ENCODE results near the gene ADRM1.
A peak's percentile ranks its signal among the peaks of the same experiment; 100 is the strongest.

The ADRM1 gene

DNA sequence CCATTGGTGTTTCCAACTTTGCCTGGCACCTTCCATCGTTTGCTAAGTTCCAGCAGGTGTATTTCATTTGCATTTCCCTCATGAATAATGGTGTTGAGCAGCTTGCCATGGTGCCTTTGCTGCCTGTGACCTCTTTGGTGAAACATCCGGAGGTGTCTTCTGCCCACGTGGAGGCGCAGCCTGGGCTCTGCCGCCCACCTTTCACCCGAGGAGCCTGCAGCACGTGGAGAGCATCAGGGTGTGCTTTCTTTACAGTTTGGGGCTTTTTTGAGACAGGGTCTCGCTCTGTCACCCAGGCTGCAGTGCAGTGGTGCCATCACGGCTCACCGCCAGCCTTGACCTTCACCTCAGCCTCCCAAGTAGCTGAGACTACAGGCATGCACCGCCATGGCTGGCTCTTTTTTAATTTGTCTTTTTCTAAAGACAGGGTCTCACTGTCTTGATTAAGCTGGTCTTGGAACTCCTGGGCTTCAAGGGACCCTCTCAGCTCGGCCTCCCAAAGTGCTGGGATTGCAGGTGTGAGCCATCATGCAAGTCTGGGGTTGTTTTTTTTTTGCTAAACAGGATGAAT is 3.0 kb upstream of the ADRM1 start:
- H2AFZ ChIP-seq (ENCODE audit: low read length) = no peak overlapping the region
- peak overlapping the region; percentile 17; the same call in 1 of the 2 replicates for H3K4me2 ChIP-seq (ENCODE audit: low read length)
- peak overlapping the region; percentile 92 for H3K27ac ChIP-seq (ENCODE audit: low read depth, low read length, poor library complexity, severe bottlenecking)
- H3K4me3 ChIP-seq (ENCODE audit: low read depth, low read length, poor library complexity, severe bottlenecking) = no peak overlapping the region
- H3K4me1 ChIP-seq (ENCODE audit: insufficient read depth, low read length, severe bottlenecking) = peaks cover 38% of the 10 kb centered on the region
- H3K79me2 ChIP-seq (ENCODE audit: insufficient read depth, low read length) = peaks cover 16% of the 10 kb centered on the region
- H3K9me3 ChIP-seq (ENCODE audit: low read length) = no peaks in the 10 kb centered on the region
- H3K9ac ChIP-seq (ENCODE audit: low read length) = peak overlapping the region; percentile 33; the same call in 1 of the 2 replicates
- H4K20me1 ChIP-seq (ENCODE audit: insufficient read depth, low read length) = no peaks in the 10 kb centered on the region
- peaks cover 26% of the 10 kb centered on the region for H3K36me3 ChIP-seq (ENCODE audit: insufficient read depth, low read length)
- H3K9me2 ChIP-seq (ENCODE audit: low read depth, low read length) = no peaks in the 10 kb centered on the region
- H3F3A ChIP-seq (ENCODE audit: insufficient read depth, low read length) = no peaks in the 10 kb centered on the region
- TF ChIP-seq, protein P1, sequence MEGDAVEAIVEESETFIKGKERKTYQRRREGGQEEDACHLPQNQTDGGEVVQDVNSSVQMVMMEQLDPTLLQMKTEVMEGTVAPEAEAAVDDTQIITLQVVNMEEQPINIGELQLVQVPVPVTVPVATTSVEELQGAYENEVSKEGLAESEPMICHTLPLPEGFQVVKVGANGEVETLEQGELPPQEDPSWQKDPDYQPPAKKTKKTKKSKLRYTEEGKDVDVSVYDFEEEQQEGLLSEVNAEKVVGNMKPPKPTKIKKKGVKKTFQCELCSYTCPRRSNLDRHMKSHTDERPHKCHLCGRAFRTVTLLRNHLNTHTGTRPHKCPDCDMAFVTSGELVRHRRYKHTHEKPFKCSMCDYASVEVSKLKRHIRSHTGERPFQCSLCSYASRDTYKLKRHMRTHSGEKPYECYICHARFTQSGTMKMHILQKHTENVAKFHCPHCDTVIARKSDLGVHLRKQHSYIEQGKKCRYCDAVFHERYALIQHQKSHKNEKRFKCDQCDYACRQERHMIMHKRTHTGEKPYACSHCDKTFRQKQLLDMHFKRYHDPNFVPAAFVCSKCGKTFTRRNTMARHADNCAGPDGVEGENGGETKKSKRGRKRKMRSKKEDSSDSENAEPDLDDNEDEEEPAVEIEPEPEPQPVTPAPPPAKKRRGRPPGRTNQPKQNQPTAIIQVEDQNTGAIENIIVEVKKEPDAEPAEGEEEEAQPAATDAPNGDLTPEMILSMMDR (IDR thresholded peaks at IDR 0.05; ENCODE audit: low read length) = 0 out of 2 replicates have a peak, but pooled peaks have one; percentile 7
- TF ChIP-seq EZH2 (IDR thresholded peaks at IDR 0.05; ENCODE audit: borderline replicate concordance, low read length) = no peak
- no peaks in the 10 kb centered on the region for H3K27me3 ChIP-seq (ENCODE audit: insufficient read depth, low read length)

DNA sequence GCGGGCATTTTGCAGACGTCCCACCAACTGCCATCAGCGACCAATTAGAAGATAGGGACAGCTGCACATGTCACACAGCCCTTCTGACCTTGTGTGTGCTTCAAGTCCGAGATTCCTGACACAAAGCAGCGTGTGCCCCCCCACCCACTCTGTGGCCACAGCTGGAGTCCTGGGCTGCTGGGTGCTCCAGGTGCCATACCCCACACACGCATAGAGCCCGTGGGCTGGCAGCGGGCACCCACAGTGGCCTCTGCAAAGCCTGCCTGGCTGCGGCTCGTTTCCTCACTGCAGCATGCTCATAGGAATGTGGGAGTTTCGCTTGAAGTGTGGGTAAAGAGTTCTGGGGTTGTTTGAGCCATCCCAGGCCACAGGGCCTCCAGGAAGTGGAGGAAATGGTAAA is 2.5 kb upstream of the ADRM1 start:
- H3K9me3 ChIP-seq (ENCODE audit: low read length) = no peaks in the 10 kb centered on the region
- H2AFZ ChIP-seq (ENCODE audit: low read length) = no peak overlapping the region
- peak overlapping the region; percentile 33; the same call in 1 of the 2 replicates for H3K9ac ChIP-seq (ENCODE audit: low read length)
- peak overlapping the region; percentile 17; the same call in 1 of the 2 replicates for H3K4me2 ChIP-seq (ENCODE audit: low read length)
- H3K4me1 ChIP-seq (ENCODE audit: insufficient read depth, low read length, severe bottlenecking) = peaks cover 43% of the 10 kb centered on the region
- H3K27ac ChIP-seq (ENCODE audit: low read depth, low read length, poor library complexity, severe bottlenecking) = peak overlapping the region; percentile 92
- no peaks in the 10 kb centered on the region for H4K20me1 ChIP-seq (ENCODE audit: insufficient read depth, low read length)
- H3K36me3 ChIP-seq (ENCODE audit: insufficient read depth, low read length) = peaks cover 28% of the 10 kb centered on the region
- no peaks in the 10 kb centered on the region for H3F3A ChIP-seq (ENCODE audit: insufficient read depth, low read length)
- no peak overlapping the region for H3K4me3 ChIP-seq (ENCODE audit: low read depth, low read length, poor library complexity, severe bottlenecking)
- H3K79me2 ChIP-seq (ENCODE audit: insufficient read depth, low read length) = peaks cover 21% of the 10 kb centered on the region
- H3K9me2 ChIP-seq (ENCODE audit: low read depth, low read length) = no peaks in the 10 kb centered on the region
- H3K27me3 ChIP-seq (ENCODE audit: insufficient read depth, low read length) = no peaks in the 10 kb centered on the region
- TF ChIP-seq EZH2 (IDR thresholded peaks at IDR 0.05; ENCODE audit: borderline replicate concordance, low read length) = no peak
- TF ChIP-seq, protein P1 (IDR thresholded peaks at IDR 0.05; ENCODE audit: low read length) = no peak

DNA sequence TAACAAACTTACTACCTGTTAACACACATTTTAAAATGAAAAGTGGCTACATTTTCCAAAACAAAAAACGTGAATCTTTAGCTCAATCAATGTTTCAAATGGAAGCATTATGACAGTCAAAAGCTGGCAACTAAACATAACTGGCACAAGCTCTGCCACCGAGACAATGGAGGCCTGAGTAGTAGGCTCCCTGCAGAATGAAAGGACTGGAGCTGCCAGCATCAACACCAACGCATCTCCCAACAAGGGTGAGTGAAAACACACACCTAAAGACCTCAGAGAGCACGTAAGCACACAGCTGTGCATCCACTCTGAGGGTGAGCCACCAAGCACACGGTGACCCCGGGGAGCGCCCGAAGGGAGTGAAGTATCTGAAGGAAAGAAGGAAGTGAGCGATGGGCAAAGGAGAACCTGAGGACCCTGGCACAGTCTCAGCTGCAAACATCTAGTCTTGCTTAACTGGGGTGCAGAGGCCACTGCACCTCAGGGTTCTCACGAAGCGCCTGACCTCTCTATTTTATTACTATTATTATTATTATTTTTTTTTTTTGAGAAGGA is 1.6 kb upstream of the ADRM1 start:
- Histone ChIP-seq H3K9ac (ENCODE audit: low read length) (no peak overlapping the region), H2AFZ (ENCODE audit: low read length) (no peak overlapping the region), H3F3A (ENCODE audit: insufficient read depth, low read length) (no peaks in the 10 kb centered on the region), H3K27ac (ENCODE audit: low read depth, low read length, poor library complexity, severe bottlenecking) (peak overlapping the region; percentile 92), H3K4me1 (ENCODE audit: insufficient read depth, low read length, severe bottlenecking) (peaks cover 47% of the 10 kb centered on the region), H3K4me3 (ENCODE audit: low read depth, low read length, poor library complexity, severe bottlenecking) (no peak overlapping the region), H4K20me1 (ENCODE audit: insufficient read depth, low read length) (no peaks in the 10 kb centered on the region), H3K9me3 (ENCODE audit: low read length) (no peaks in the 10 kb centered on the region), H3K36me3 (ENCODE audit: insufficient read depth, low read length) (peaks cover 29% of the 10 kb centered on the region), H3K4me2 (ENCODE audit: low read length) (no peak overlapping the region), H3K9me2 (ENCODE audit: low read depth, low read length) (no peaks in the 10 kb centered on the region), H3K79me2 (ENCODE audit: insufficient read depth, low read length) (peaks cover 24% of the 10 kb centered on the region), H3K27me3 (ENCODE audit: insufficient read depth, low read length) (no peaks in the 10 kb centered on the region)
- TF ChIP-seq, protein P1 (IDR thresholded peaks at IDR 0.05; ENCODE audit: low read length) = no peak
- TF ChIP-seq EZH2 (IDR thresholded peaks at IDR 0.05; ENCODE audit: borderline replicate concordance, low read length) = no peak
